Activated CD4-positive, alpha-beta memory T cell treated with anti-CD3 and anti-CD28 coated beads, Interleukin-2, amount 10 ng/mL, durations not matched to agents 7 days and 5 days (primary cell): ENCODE results near the gene SYN1. TPM values are rescaled to one million over a fixed set of nuclear protein-coding genes. Genes with fewer than 3 reads are reported as not detected.

Source experiments
- CTCF ChIA-PET: fragments of 350-600 bp; sonication (Branson Sonifier 250); formaldehyde crosslinking; loops from one replicate; lab custom pipeline; 2021; ENCODE audit warnings: antibody characterized with exemption, inconsistent platforms; lab: Charles Lee
- POLR2A ChIA-PET: fragments of 350-600 bp; sonication (Branson Sonifier 250); formaldehyde crosslinking; loops from one replicate; lab custom pipeline; 2021; ENCODE audit warnings: antibody characterized with exemption; lab: Charles Lee
- DNase-seq: peaks from one replicate; pipeline ENCODE4 v3.0.0-alpha.2; 2020
- H3K27ac Mint-ChIP-seq: one replicate; pipeline ENCODE4 v1.8.0; 2021; ENCODE audit warnings: mild to moderate bottlenecking, mixed read lengths
- H3K27me3 Mint-ChIP-seq: one replicate; pipeline ENCODE4 v1.8.0; 2021; ENCODE audit warnings: mixed read lengths
- H3K36me3 Mint-ChIP-seq: one replicate; pipeline ENCODE4 v1.8.0; 2021; ENCODE audit warnings: low read depth, mixed read lengths
- H3K4me1 Mint-ChIP-seq: one replicate; pipeline ENCODE4 v1.8.0; 2021; ENCODE audit warnings: mixed read lengths
- H3K4me3 Mint-ChIP-seq: one replicate; pipeline ENCODE4 v1.8.0; 2021; ENCODE audit warnings: mild to moderate bottlenecking, mixed read lengths
- H3K9me3 Mint-ChIP-seq: one replicate; pipeline ENCODE4 v1.8.0; 2021; ENCODE audit warnings: mixed read lengths
- total RNA-seq, 2 experiments: library from RNA; stranded (reverse); gene quantifications; one replicate each; pipeline ENCODE4 v1.2.3, GENCODE V29; 2021

Gene SYN1
- total RNA-seq, 2 experiments from 2014 or later = 0.18 to 0.40 TPM

GRCh38 chrX:47631676-47632075, 12.0 kb upstream of the SYN1 start:
- Mint-ChIP-seq H3K36me3 (peaks cover 6% of the 10 kb centered on the region), H3K9me3 (no peaks in the 10 kb centered on the region), H3K27me3 (no peaks in the 10 kb centered on the region), H3K4me1 (peaks cover 21% of the 10 kb centered on the region), H3K4me3 (no peak overlapping the region), H3K27ac (no peak overlapping the region)
- ChIA-PET POLR2A (interaction anchor here (1.8 to 2.0 kb wide), 2 partner anchors 10 to 17 kb away, joined by 4 to 7 read pairs; no protein-coding TSS in a partner anchor), CTCF (interaction anchor here (0.6 to 1.7 kb wide), 2 partner anchors 12 to 19 kb away, joined by 3 to 5 read pairs; partner anchors contain the start of gene ELK1)
- no peak for DNase-seq

- peak within 1 kb of the TSS; percentile 68 for H3K4me3 Mint-ChIP-seq
- POLR2A ChIA-PET = interaction anchor here (0.6 to 2.0 kb wide), 6 partner anchors 8 to 143 kb away, joined by 3 to 7 read pairs (median 4); partner anchors contain the start of genes ELK1 and TIMP1
- no peaks in the 10 kb centered on the region for H3K9me3 Mint-ChIP-seq
- no peaks in the 10 kb centered on the region for H3K27me3 Mint-ChIP-seq
- CTCF ChIA-PET = interaction anchor here (1.7 kb wide), 1 partner anchor 14 kb away, joined by 5 read pairs; no protein-coding TSS in a partner anchor
- H3K4me1 Mint-ChIP-seq = peaks cover 18% of the 10 kb centered on the region
- H3K36me3 Mint-ChIP-seq = peaks cover 4% of the 10 kb centered on the region
- DNase-seq = peak; percentile 22
- peak within 1 kb of the TSS; percentile 79 for H3K27ac Mint-ChIP-seq
Observed at GRCh38 chrX:47629419-47630200, 10.0 kb upstream of the SYN1 start, which contains the start of gene CFP. Gene CFP, minus strand, starts transcription at chrX:47629930. Its CDS starts 86 bp downstream, at chrX:47629844.

DNA sequence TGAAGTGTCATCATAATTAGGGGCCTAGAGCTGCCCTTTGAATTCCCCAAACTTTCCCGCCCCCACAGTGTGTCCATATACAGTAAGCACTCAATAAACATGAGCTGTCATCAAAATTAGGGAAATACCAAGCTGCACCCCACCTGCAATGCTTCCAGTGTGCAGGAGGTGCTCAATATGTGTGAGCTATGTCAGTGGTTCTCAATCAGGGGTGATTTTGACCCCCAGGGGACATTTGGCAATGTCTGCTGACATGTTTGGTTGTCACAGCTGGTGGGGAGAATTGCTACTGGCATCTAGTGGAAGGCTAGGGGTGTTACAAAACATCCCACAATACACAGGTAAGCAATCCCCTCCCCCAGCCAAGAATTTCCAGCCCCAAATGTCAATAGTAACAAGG, 9.3 kb upstream of the SYN1 start:
- peaks cover 3% of the 10 kb centered on the region for H3K27me3 Mint-ChIP-seq
- DNase-seq = peak; percentile 24
- H3K4me1 Mint-ChIP-seq = peaks cover 21% of the 10 kb centered on the region
- ChIA-PET POLR2A (interaction anchor here (0.9 to 1.6 kb wide), 3 partner anchors 15 to 21 kb away, joined by 3 to 5 read pairs (median 4); partner anchors contain the start of gene ELK1), CTCF (interaction anchor here (1.0 kb wide), 1 partner anchor 121 kb away, joined by 3 read pairs; no protein-coding TSS in a partner anchor)
- H3K27ac Mint-ChIP-seq = peak overlapping the region; percentile 79
- H3K4me3 Mint-ChIP-seq = peak overlapping the region; percentile 68
- H3K36me3 Mint-ChIP-seq = peaks cover 4% of the 10 kb centered on the region
- H3K9me3 Mint-ChIP-seq = no peaks in the 10 kb centered on the region

DNA sequence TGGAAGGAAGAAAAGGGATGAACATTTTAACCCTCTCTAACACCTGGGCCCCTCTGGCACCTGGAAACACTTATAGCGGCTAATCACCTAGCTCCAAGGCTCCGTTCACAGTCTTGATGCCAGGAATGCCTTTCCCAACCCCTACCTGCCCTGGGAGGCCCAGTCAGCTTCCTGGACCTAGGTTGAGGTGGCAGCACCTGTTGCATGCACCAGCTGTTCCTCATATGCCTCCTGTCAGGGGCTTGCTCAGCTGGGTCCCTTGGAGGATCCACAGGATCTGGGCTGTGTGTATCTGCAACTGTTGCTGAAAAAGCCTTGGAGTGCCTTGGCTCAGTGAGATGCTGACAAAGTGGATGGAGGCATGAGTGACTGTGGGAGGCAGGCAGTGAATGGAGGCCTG, 5.7 kb upstream of the SYN1 start:
- Mint-ChIP-seq H3K4me3 (no peak overlapping the region), H3K36me3 (peaks cover 4% of the 10 kb centered on the region), H3K27ac (no peak overlapping the region), H3K27me3 (peaks cover 25% of the 10 kb centered on the region), H3K9me3 (no peaks in the 10 kb centered on the region), H3K4me1 (peaks cover 29% of the 10 kb centered on the region)
- DNase-seq = no peak
- CTCF ChIA-PET = no interaction called here
- POLR2A ChIA-PET = interaction anchor here (0.7 kb wide), 1 partner anchor 435 kb away, joined by 3 read pairs; no protein-coding TSS in a partner anchor

GRCh38 chrX:47623540-47624027, 3.9 kb upstream of the SYN1 start:
- no peaks in the 10 kb centered on the region for H3K9me3 Mint-ChIP-seq
- POLR2A ChIA-PET = no interaction called here
- CTCF ChIA-PET = no interaction called here
- DNase-seq = peak; percentile 17
- H3K4me1 Mint-ChIP-seq = peaks cover 21% of the 10 kb centered on the region
- H3K36me3 Mint-ChIP-seq = peaks cover 4% of the 10 kb centered on the region
- peak overlapping the region; percentile 63 for H3K4me3 Mint-ChIP-seq
- H3K27ac Mint-ChIP-seq = no peak overlapping the region
- H3K27me3 Mint-ChIP-seq = peaks cover 29% of the 10 kb centered on the region

GRCh38 chrX:47621851-47622250, 2.2 kb upstream of the SYN1 start:
- POLR2A ChIA-PET = interaction anchor here (1.4 kb wide), 1 partner anchor 9 kb away, joined by 4 read pairs; no protein-coding TSS in a partner anchor
- Mint-ChIP-seq H3K27me3 (peaks cover 40% of the 10 kb centered on the region), H3K9me3 (no peaks in the 10 kb centered on the region), H3K27ac (no peak overlapping the region), H3K4me3 (no peak overlapping the region), H3K4me1 (peaks cover 19% of the 10 kb centered on the region), H3K36me3 (peaks cover 4% of the 10 kb centered on the region)
- CTCF ChIA-PET = no interaction called here
- no peak for DNase-seq

- Mint-ChIP-seq H3K27me3 (peaks cover 46% of the 10 kb centered on the region), H3K27ac (no peak overlapping the region), H3K4me3 (no peak overlapping the region), H3K4me1 (peaks cover 19% of the 10 kb centered on the region), H3K36me3 (peaks cover 4% of the 10 kb centered on the region), H3K9me3 (no peaks in the 10 kb centered on the region)
- POLR2A ChIA-PET = no interaction called here
- CTCF ChIA-PET = no interaction called here
- DNase-seq = no peak
Observed at GRCh38 chrX:47620303-47620685, 637 bp upstream of the SYN1 start.

GRCh38 chrX:47618923-47619485, 653 bp downstream of the SYN1 start:
- ChIA-PET POLR2A (no interaction called here), CTCF (interaction anchor here (0.6 kb wide), 1 partner anchor 28 kb away, joined by 3 read pairs; no protein-coding TSS in a partner anchor)
- Mint-ChIP-seq H3K27ac (no peak overlapping the region), H3K9me3 (no peaks in the 10 kb centered on the region), H3K27me3 (peaks cover 43% of the 10 kb centered on the region), H3K4me3 (peak overlapping the region; percentile 67), H3K4me1 (peaks cover 16% of the 10 kb centered on the region), H3K36me3 (no peaks in the 10 kb centered on the region)
- DNase-seq = no peak

- POLR2A ChIA-PET = interaction anchor here (1.1 to 1.4 kb wide), 2 partner anchors 14 to 36 kb away, joined by 3 to 4 read pairs; partner anchors contain the start of gene ELK1
- H3K36me3 Mint-ChIP-seq = no peaks in the 10 kb centered on the region
- CTCF ChIA-PET = no interaction called here
Observed at GRCh38 chrX:47614618-47615017, 5.0 kb downstream of the SYN1 start.

DNA sequence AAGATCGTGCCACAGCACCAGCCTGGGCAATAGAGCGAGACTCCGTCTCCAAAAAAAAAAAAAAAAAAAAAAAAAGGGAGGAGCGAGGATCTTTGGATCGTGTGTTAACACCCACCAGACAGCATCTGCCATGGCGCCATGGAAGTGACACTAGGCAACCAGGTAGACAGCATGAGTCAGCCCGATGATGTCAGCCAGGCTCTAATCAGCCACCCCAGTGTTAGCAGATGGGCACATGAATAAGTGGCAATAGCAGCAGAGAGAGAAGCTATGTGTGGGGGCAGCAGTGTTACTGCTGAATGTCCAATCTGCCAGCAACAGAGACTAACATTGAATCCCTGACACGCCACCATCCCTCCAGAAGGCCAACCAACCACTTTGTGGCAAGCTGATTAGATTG, 6.6 kb downstream of the SYN1 start:
- DNase-seq = no peak
- POLR2A ChIA-PET = interaction anchor here (1.4 kb wide), 1 partner anchor 38 kb away, joined by 3 read pairs; the partner anchor contains the start of gene ELK1
- Mint-ChIP-seq H3K4me1 (no peaks in the 10 kb centered on the region), H3K27me3 (peaks cover 13% of the 10 kb centered on the region), H3K4me3 (no peak overlapping the region), H3K9me3 (no peaks in the 10 kb centered on the region), H3K27ac (no peak overlapping the region), H3K36me3 (no peaks in the 10 kb centered on the region)
- CTCF ChIA-PET = no interaction called here

More at GRCh38 chrX:47614618-47615017, 5.0 kb downstream of the SYN1 start:
- H3K27me3 Mint-ChIP-seq = peaks cover 22% of the 10 kb centered on the region
- no peaks in the 10 kb centered on the region for H3K9me3 Mint-ChIP-seq
- DNase-seq = no peak
- no peak overlapping the region for H3K4me3 Mint-ChIP-seq
- peaks cover 4% of the 10 kb centered on the region for H3K4me1 Mint-ChIP-seq
- H3K27ac Mint-ChIP-seq = no peak overlapping the region

- Mint-ChIP-seq H3K9me3 (no peaks in the 10 kb centered on the region), H3K27ac (no peak overlapping the region), H3K4me1 (no peaks in the 10 kb centered on the region), H3K27me3 (peaks cover 6% of the 10 kb centered on the region), H3K36me3 (no peaks in the 10 kb centered on the region), H3K4me3 (no peak overlapping the region)
- DNase-seq = no peak
- ChIA-PET CTCF (no interaction called here), POLR2A (no interaction called here)
Observed at GRCh38 chrX:47612418-47612817, 7.2 kb downstream of the SYN1 start.

- Mint-ChIP-seq H3K27ac (no peak overlapping the region), H3K4me3 (no peak overlapping the region), H3K9me3 (no peaks in the 10 kb centered on the region), H3K27me3 (peaks cover 6% of the 10 kb centered on the region), H3K36me3 (no peaks in the 10 kb centered on the region), H3K4me1 (no peaks in the 10 kb centered on the region)
- DNase-seq = no peak
- ChIA-PET CTCF (no interaction called here), POLR2A (no interaction called here)
Observed at GRCh38 chrX:47611926-47612325, 7.7 kb downstream of the SYN1 start.

- no peak for DNase-seq
- Mint-ChIP-seq H3K36me3 (no peaks in the 10 kb centered on the region), H3K27me3 (peaks cover 4% of the 10 kb centered on the region), H3K27ac (no peak overlapping the region), H3K4me1 (no peaks in the 10 kb centered on the region), H3K9me3 (no peaks in the 10 kb centered on the region), H3K4me3 (no peak overlapping the region)
- POLR2A ChIA-PET = no interaction called here
- CTCF ChIA-PET = no interaction called here
Observed at GRCh38 chrX:47611489-47611888, 8.2 kb downstream of the SYN1 start.
